ENCODE measurements around the gene BST2. TPM values are rescaled to one million over a fixed set of nuclear protein-coding genes. Genes with fewer than 3 reads are reported as not detected.

Gene BST2
- total RNA-seq, 6 donors from 2014 or later = 30.4 to 197 (median 74.1) TPM

DNA sequence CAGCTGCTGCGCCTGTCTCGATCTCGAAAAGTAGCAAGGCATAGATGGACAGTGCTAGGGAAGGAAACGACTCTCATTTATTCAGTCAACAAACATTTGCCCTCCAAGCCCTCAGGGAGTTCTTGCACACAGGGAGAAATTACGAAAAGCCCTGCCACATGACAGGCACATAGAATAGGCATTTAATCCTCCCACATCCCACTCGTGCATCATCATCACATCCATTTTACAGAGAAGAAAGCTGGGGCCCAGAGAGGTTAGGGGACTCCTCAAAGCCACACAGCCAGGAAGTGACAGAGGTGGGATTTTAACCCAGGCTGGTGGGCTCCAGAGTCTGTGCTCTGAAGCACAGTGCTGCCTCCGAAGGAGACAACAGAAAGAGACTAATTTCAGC lies 31.4 kb upstream of the BST2 start:
- no peaks in the 10 kb centered on the region for H3K9me3 ChIP-seq
- H3K36me3 ChIP-seq = no peaks in the 10 kb centered on the region
- 79 to 80% methylated on average over 7 of the region's 7 CpGs for WGBS, 2 donors
- ATAC-seq (ENCODE audit: low FRiP score in 2 of 2) (no peak), DNase-seq (no peak)
- H3K27ac ChIP-seq = no peak overlapping the region
- H3K27me3 ChIP-seq = no peaks in the 10 kb centered on the region
- no peak for TF ChIP-seq EP300 (IDR thresholded peaks at IDR 0.05)
- TF ChIP-seq POLR2AphosphoS5 (IDR thresholded peaks at IDR 0.05) = no peak
- TF ChIP-seq, protein P1, sequence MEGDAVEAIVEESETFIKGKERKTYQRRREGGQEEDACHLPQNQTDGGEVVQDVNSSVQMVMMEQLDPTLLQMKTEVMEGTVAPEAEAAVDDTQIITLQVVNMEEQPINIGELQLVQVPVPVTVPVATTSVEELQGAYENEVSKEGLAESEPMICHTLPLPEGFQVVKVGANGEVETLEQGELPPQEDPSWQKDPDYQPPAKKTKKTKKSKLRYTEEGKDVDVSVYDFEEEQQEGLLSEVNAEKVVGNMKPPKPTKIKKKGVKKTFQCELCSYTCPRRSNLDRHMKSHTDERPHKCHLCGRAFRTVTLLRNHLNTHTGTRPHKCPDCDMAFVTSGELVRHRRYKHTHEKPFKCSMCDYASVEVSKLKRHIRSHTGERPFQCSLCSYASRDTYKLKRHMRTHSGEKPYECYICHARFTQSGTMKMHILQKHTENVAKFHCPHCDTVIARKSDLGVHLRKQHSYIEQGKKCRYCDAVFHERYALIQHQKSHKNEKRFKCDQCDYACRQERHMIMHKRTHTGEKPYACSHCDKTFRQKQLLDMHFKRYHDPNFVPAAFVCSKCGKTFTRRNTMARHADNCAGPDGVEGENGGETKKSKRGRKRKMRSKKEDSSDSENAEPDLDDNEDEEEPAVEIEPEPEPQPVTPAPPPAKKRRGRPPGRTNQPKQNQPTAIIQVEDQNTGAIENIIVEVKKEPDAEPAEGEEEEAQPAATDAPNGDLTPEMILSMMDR (IDR thresholded peaks at IDR 0.05) = no peak
- no peak for TF ChIP-seq POLR2A (IDR thresholded peaks at IDR 0.05)
- H3K4me1 ChIP-seq = no peaks in the 10 kb centered on the region
- H3K4me3 ChIP-seq = no peak overlapping the region

DNA sequence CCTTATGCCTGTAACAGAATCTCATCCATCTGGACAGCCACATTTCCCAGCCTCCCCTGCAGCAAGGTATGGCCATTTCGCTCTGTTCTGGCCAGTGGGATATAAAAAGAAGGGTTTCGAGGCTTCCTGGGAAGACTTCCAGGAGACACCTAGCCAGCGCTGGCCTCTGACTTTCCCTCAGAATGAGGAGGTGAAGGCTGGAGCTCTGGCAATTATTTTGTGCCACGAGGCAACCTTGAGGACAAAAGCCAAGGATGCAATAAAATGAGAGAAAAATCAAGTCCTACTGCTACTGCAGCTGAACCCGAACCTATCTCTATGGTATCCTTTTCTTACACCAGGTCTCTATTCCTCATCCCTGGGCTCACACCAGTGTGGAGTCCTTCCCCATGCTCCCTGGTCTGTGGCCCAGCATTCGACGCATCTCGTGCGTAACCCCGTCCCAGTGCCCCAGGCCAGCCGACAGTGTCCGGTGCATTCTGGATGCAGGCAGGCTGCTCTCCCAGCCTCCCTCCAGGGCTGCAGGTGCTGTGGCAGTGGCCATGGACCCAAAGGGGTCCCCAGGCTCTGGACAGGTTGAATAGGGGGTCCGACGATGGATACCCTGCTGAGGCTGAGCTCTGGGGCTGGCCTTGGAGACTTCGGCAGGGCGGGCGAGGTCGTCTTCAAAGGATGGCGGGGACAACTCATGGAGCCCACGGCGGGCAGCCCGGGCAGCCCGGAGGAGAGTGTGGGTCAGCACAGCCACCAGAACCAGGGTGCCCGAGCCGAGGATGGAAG lies 30.9 kb upstream of the BST2 start:
- Histone ChIP-seq H3K9me3 (no peaks in the 10 kb centered on the region), H3K4me3 (no peak overlapping the region), H3K27me3 (no peaks in the 10 kb centered on the region), H3K36me3 (no peaks in the 10 kb centered on the region), H3K4me1 (no peaks in the 10 kb centered on the region), H3K27ac (no peak overlapping the region)
- TF ChIP-seq, protein P1 (IDR thresholded peaks at IDR 0.05) = no peak
- TF ChIP-seq POLR2AphosphoS5 (IDR thresholded peaks at IDR 0.05) = no peak
- no peak for TF ChIP-seq EP300 (IDR thresholded peaks at IDR 0.05)
- TF ChIP-seq POLR2A (IDR thresholded peaks at IDR 0.05) = no peak
- WGBS, 2 donors = 96 to 99% methylated on average over 14 to 25 of the region's 25 CpGs
- DNase-seq = peak in 1 of 2 donors; percentile 78
- ATAC-seq (ENCODE audit: low FRiP score in 2 of 2) = no peak

DNA sequence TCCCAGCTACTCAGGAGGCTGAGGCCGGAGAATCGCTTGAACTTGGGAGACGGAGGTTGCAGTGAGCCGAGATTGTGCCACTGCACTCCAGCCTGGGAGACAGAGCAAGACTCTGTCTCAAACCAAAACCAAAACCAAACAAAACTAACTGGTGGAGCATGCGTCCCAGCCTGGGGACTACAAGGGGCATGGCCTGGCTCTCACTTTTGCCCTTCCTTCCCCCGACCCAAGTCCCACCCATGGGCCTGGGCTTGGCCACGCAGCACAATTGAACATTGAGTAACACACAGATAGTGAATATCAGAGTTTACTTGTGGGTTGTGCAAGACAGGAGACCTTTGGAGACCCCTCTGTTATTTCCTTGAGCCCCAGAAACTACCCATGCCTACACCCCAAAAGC lies 29.8 kb upstream of the BST2 start:
- DNase-seq (no peak), ATAC-seq (ENCODE audit: low FRiP score in 2 of 2) (no peak)
- TF ChIP-seq, protein P1 (IDR thresholded peaks at IDR 0.05) = no peak
- no peaks in the 10 kb centered on the region for H3K27me3 ChIP-seq
- H3K27ac ChIP-seq = no peak overlapping the region
- 67 to 72% methylated on average over 3 to 7 of the region's 7 CpGs for WGBS, 2 donors
- no peaks in the 10 kb centered on the region for H3K4me1 ChIP-seq
- H3K9me3 ChIP-seq = no peaks in the 10 kb centered on the region
- no peaks in the 10 kb centered on the region for H3K36me3 ChIP-seq
- H3K4me3 ChIP-seq = no peak overlapping the region

DNA sequence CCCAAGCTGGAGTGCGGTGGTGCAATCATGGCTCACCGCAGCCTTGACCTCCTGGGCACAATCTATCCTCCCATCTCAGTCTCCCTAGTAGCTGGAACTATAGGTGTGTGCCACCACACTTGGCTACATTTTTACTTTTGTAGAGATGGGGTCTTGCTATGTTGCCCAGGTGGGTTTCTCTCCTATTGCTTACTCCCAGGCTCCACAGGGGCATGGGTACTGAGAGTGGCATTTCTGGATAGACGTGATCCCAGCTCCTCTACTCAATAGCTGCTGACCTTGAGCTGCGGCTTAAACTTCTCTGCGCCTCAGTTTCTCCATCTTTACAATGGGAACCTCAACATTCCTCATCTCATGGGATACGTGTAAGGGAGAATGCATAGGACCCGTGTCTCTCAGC lies 26.0 kb upstream of the BST2 start:
- Histone ChIP-seq H3K27me3 (no peaks in the 10 kb centered on the region), H3K36me3 (no peaks in the 10 kb centered on the region), H3K9me3 (no peaks in the 10 kb centered on the region), H3K4me1 (no peaks in the 10 kb centered on the region), H3K27ac (no peak overlapping the region), H3K4me3 (no peak overlapping the region)
- ATAC-seq (ENCODE audit: low FRiP score in 2 of 2) (no peak), DNase-seq (no peak)
- 91% methylated on average over 7 of the region's 7 CpGs for WGBS, 2 donors
- TF ChIP-seq POLR2AphosphoS5 (IDR thresholded peaks at IDR 0.05) = no peak
- no peak for TF ChIP-seq EP300 (IDR thresholded peaks at IDR 0.05)
- TF ChIP-seq, protein P1 (IDR thresholded peaks at IDR 0.05) = no peak
- no peak for TF ChIP-seq POLR2A (IDR thresholded peaks at IDR 0.05)

DNA sequence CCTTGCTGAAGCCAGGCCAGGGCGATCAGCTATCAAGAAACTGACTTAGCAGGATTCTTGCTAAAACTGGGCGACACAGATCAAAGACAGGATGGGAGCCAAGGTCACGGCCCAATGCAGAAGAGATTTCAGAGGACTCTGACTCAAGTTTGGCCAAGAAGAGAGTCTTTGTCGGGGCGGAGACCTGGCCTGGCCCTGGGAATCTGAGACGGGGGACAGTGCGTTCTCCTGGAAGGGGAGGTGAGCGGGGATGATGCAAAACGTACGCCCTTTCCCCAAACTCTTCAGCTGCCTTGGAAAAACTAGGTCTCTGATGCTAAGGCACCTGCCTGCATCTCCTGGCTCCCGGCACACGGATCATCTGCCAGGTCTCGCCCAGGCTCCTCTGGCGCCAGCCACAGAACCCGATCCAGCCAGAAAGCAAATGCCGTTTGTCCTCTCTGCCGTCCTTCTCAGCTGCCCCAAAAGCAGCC lies 24.2 kb upstream of the BST2 start:
- no peaks in the 10 kb centered on the region for H3K36me3 ChIP-seq
- no peaks in the 10 kb centered on the region for H3K9me3 ChIP-seq
- no peaks in the 10 kb centered on the region for H3K27me3 ChIP-seq
- no peak overlapping the region for H3K4me3 ChIP-seq
- DNase-seq (no peak), ATAC-seq (ENCODE audit: low FRiP score in 2 of 2) (peak in 1 of 2 donors; percentile 62)
- WGBS, 2 donors = 68 to 79% methylated on average over 8 to 17 of the region's 17 CpGs
- H3K27ac ChIP-seq = no peak overlapping the region
- H3K4me1 ChIP-seq = peaks cover 0 to 5% (median 0%) of the 10 kb centered on the region in 4 donors
- TF ChIP-seq POLR2AphosphoS5 (IDR thresholded peaks at IDR 0.05) = no peak
- TF ChIP-seq, protein P1 (IDR thresholded peaks at IDR 0.05) = no peak
- no peak for TF ChIP-seq POLR2A (IDR thresholded peaks at IDR 0.05)
- TF ChIP-seq EP300 (IDR thresholded peaks at IDR 0.05) = no peak

All from upper lobe of left lung (tissue), 6 donors.